Measurements from ENCODE around the gene VEZT. TPM values are rescaled to one million over a fixed set of nuclear protein-coding genes. Genes with fewer than 3 reads are reported as not detected.

VEZT gene
- total and polyA plus RNA-seq, 9 of the 15 experiments (the other 6 are each of a cell fraction or from before 2014, with no cell fraction given): 16.1 to 61.5 (median 32.6) TPM

DNA sequence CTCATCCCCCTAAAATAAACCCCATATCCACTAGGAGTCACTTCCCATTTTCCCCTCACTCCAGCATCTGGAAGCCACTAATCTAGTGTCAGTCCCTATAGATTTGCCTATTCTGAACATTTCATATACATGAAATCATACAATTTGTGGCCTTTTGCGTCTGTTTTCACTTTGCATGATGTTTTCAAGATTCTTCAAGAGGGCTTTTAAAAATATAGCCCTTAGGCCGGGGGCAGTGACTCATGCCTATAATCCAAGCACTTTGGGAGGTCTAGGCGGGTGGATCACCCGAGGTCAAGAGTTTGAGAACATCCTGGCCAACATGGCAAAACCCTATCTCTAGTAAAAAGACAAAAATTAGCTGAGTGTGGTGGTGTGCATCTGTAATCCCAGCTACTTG, 104.7 kb downstream of the VEZT start (continued):
- TF ChIP-seq AFF4 (CRISPR knock-in tag; IDR thresholded peaks at IDR 0.05): no peak
- no peak for TF ChIP-seq CHD4 (IDR thresholded peaks at IDR 0.05; ENCODE audit: insufficient read depth, insufficient replicate concordance, low read depth, low read length, poor library complexity, severe bottlenecking)
- no peak for TF ChIP-seq COPS2 (conservative IDR thresholded peaks at IDR 0.05)
- TF ChIP-seq FOXK1 (CRISPR knock-in tag; IDR thresholded peaks at IDR 0.05; ENCODE audit: borderline replicate concordance): no peak
- no peak for TF ChIP-seq CCAR2 (IDR thresholded peaks at IDR 0.05; ENCODE audit: low read depth, low read length)

DNA sequence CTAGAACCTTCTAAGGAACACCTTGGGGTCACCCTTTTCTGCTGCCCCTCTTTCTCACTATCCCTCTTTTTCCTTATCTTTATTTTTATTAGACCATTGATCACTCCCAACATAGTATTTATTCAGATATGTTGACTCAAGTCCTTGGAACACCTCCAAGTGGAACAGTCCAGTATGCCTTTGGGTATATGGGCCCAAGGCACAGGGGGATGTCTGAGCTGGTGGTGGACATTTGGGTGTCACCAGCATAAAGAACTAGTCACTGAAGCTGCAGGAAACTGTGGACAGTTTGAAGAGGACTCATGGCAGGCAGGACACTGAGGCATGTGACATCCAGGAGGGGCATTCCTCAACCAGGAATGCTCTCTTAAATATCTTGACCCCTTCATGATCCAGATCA, 105.6 kb downstream of the VEZT start:
- no TSS peak for BruUV-seq (replicated peaks)
- ChIA-PET CTCF (ENCODE audit: low intra/inter-chr PET ratio) (no interaction called here), POLR2A (interaction anchor here (1.2 to 1.3 kb wide), 2 partner anchors 11 to 202 kb away, joined by 3 read pairs; no protein-coding TSS in a partner anchor)
- Histone ChIP-seq H3K36me3 (ENCODE audit: control insufficient read depth, insufficient read depth, low read length) (no peaks in the 10 kb centered on the region), H3K9me1 (ENCODE audit: control insufficient read depth, insufficient read depth, low read length) (no peaks in the 10 kb centered on the region), H3K4me1 (replicated peaks in 1 of 2; ENCODE audit: control insufficient read depth in 2 of 2, insufficient read depth in 2 of 2, low read length in 2 of 2) (0 out of 5 replicates have a peak, but pooled peaks cover 0 to 2% of the 10 kb centered on the region in 2 experiments), H3K27ac (ENCODE audit: extremely low read depth, low read depth, low read length) (no peak overlapping the region), H3K4me2 (ENCODE audit: insufficient read depth, low read length) (no peak overlapping the region), H4K20me1 (replicated peaks; ENCODE audit: control insufficient read depth, insufficient read depth, low read length) (no peaks in the 10 kb centered on the region), H3K27me3 (ENCODE audit: control insufficient read depth in 2 of 2, insufficient read depth in 2 of 2, low read length in 2 of 2) (peaks cover 0 to 9% of the 10 kb centered on the region in 2 experiments; a peak in 1 of 5 replicates), H3K4me3 (no peak overlapping the region), H3K9ac (ENCODE audit: insufficient read depth in 1 of 2, low read depth in 2 of 2, low read length in 2 of 2) (no peak overlapping the region), H2AFZ (ENCODE audit: low read depth, low read length) (no peak overlapping the region), H3K9me3 (replicated peaks; ENCODE audit: control insufficient read depth, insufficient read depth, low read depth, low read length) (no peaks in the 10 kb centered on the region), H3K79me2 (ENCODE audit: control insufficient read depth, insufficient read depth, low read length) (no peaks in the 10 kb centered on the region)
- intact Hi-C loops (cut with micrococcal nuclease): no loop called here
- FAIRE-seq (no peak), DNase-seq (ENCODE audit: extremely low read depth in 1 of 4, low spot score in 3 of 4) (no peak), ATAC-seq (no peak)
- in situ Hi-C loops (cut with MboI): no loop called here
- TF ChIP-seq, protein P1, sequence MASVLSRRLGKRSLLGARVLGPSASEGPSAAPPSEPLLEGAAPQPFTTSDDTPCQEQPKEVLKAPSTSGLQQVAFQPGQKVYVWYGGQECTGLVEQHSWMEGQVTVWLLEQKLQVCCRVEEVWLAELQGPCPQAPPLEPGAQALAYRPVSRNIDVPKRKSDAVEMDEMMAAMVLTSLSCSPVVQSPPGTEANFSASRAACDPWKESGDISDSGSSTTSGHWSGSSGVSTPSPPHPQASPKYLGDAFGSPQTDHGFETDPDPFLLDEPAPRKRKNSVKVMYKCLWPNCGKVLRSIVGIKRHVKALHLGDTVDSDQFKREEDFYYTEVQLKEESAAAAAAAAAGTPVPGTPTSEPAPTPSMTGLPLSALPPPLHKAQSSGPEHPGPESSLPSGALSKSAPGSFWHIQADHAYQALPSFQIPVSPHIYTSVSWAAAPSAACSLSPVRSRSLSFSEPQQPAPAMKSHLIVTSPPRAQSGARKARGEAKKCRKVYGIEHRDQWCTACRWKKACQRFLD (CRISPR knock-in tag; IDR thresholded peaks at IDR 0.05): no peak
- TF ChIP-seq THAP7 (CRISPR knock-in tag; IDR thresholded peaks at IDR 0.05) (no peak), SRSF1 (IDR thresholded peaks at IDR 0.05; ENCODE audit: low read depth, low read length) (no peak), SREBF2 (CRISPR knock-in tag; IDR thresholded peaks at IDR 0.05) (no peak), CEBPZ (IDR thresholded peaks at IDR 0.05; ENCODE audit: borderline replicate concordance, low read depth, low read length) (no peak), NR1H2 (CRISPR knock-in tag; IDR thresholded peaks at IDR 0.05) (no peak), BMI1 (IDR thresholded peaks at IDR 0.05; ENCODE audit: low read length) (no peak)

Measured in K562 (cell line).